HL-60/S4 treated with phorbol 12-myristate 13-acetate at 8.2 ng/mL for 4 days and 3 days (cell line): Measurements from ENCODE around the gene ETV5.

Experiments
- in situ Hi-C: fragments of 300-500 bp; cut with MboI; formaldehyde crosslinking; loops from 2 replicates; pipeline ENCODE4 v1.15.0; 2022; ENCODE audit warnings: low sequenced_read_pairs

Gene ETV5

GRCh38 chr3:186097317-186097662, 11.6 kb downstream of the ETV5 start:
- in situ Hi-C loops = no loop called here

- in situ Hi-C loops = no loop called here
Observed at GRCh38 chr3:186096290-186096689, 12.6 kb downstream of the ETV5 start.

GRCh38 chr3:186095561-186096081, 13.3 kb downstream of the ETV5 start:
- in situ Hi-C loops = no loop called here

GRCh38 chr3:186094696-186095425, 14.0 kb downstream of the ETV5 start:
- in situ Hi-C loops = no loop called here

GRCh38 chr3:186094271-186094670, 14.6 kb downstream of the ETV5 start:
- in situ Hi-C loops = no loop called here

- in situ Hi-C loops = no loop called here
Observed at GRCh38 chr3:186093271-186093900, 15.5 kb downstream of the ETV5 start.

GRCh38 chr3:186092360-186093070, 16.4 kb downstream of the ETV5 start:
- in situ Hi-C loops = no loop called here

- in situ Hi-C loops = no loop called here
Observed at GRCh38 chr3:186090901-186091300, 18.0 kb downstream of the ETV5 start.

GRCh38 chr3:186088335-186088734, 20.6 kb downstream of the ETV5 start:
- in situ Hi-C loops = no loop called here

GRCh38 chr3:186084264-186084663, 24.6 kb downstream of the ETV5 start:
- in situ Hi-C loops = no loop called here

- in situ Hi-C loops = no loop called here
Observed at GRCh38 chr3:186083746-186084145, 25.1 kb downstream of the ETV5 start.

GRCh38 chr3:186082150-186082549, 26.7 kb downstream of the ETV5 start:
- in situ Hi-C loops = no loop called here

- in situ Hi-C loops = no loop called here
Observed at GRCh38 chr3:186081678-186082077, 27.2 kb downstream of the ETV5 start.

GRCh38 chr3:186080849-186081438, 27.9 kb downstream of the ETV5 start:
- in situ Hi-C loops = no loop called here

- in situ Hi-C loops = no loop called here
Observed at GRCh38 chr3:186079925-186080324, 29.0 kb downstream of the ETV5 start.

- in situ Hi-C loops = no loop called here
Observed at GRCh38 chr3:186077466-186077865, 31.4 kb downstream of the ETV5 start.

GRCh38 chr3:186075931-186076567, 32.8 kb downstream of the ETV5 start:
- in situ Hi-C loops = no loop called here

- in situ Hi-C loops = no loop called here
Observed at GRCh38 chr3:186075489-186075888, 33.4 kb downstream of the ETV5 start.

GRCh38 chr3:186073641-186074040, 35.2 kb downstream of the ETV5 start:
- in situ Hi-C loops = no loop called here

GRCh38 chr3:186070996-186071395, 37.9 kb downstream of the ETV5 start:
- in situ Hi-C loops = no loop called here

- in situ Hi-C loops = no loop called here
Observed at GRCh38 chr3:186070550-186070949, 38.3 kb downstream of the ETV5 start.
